HG03457 (cell line): ENCODE measurements around the gene CKB.
"Not testable (repeated sequence)": the region's sequence is repeated elsewhere in the genome, so short reads cannot be mapped to it uniquely, and the experiment has no call there.

ENCODE experiments used
- ATAC-seq: cut with Tn5 transposase; IDR thresholded peaks from one replicate; pipeline ENCODE4 v1.9.1; 2021; ENCODE audit warnings: moderate number of reproducible peaks; ENCODE audit not compliant: unreplicated experiment

CKB gene

GRCh38 chr14:103514596-103515421 lies 7.8 kb downstream of the CKB start:
- ATAC-seq: no peak

- ATAC-seq: no peak
These were observed 9.7 kb downstream of the CKB start for GRCh38 chr14:103512701-103513611.

GRCh38 chr14:103512180-103512579 lies 10.4 kb downstream of the CKB start:
- ATAC-seq: not testable (repeated sequence)

GRCh38 chr14:103510724-103511693 lies 11.6 kb downstream of the CKB start:
- no peak for ATAC-seq

GRCh38 chr14:103509864-103510723 lies 12.5 kb downstream of the CKB start:
- ATAC-seq: no peak

GRCh38 chr14:103508521-103509329 lies 13.9 kb downstream of the CKB start:
- ATAC-seq: no peak

- no peak for ATAC-seq
These were observed 14.9 kb downstream of the CKB start for GRCh38 chr14:103507751-103508150.

- no peak for ATAC-seq
These were observed 17.6 kb downstream of the CKB start for GRCh38 chr14:103504991-103505565.

- ATAC-seq: no peak
These were observed 19.3 kb downstream of the CKB start for GRCh38 chr14:103503296-103503695.

GRCh38 chr14:103502877-103503276 lies 19.8 kb downstream of the CKB start:
- no peak for ATAC-seq

GRCh38 chr14:103501921-103502669 lies 20.5 kb downstream of the CKB start:
- no peak for ATAC-seq

GRCh38 chr14:103501041-103501870 lies 21.4 kb downstream of the CKB start:
- ATAC-seq: no peak

GRCh38 chr14:103500148-103500990 lies 22.3 kb downstream of the CKB start:
- ATAC-seq: no peak

- ATAC-seq: no peak
These were observed 22.9 kb downstream of the CKB start for GRCh38 chr14:103499709-103500108.

GRCh38 chr14:103496776-103497175 lies 25.9 kb downstream of the CKB start:
- ATAC-seq: no peak

- no peak for ATAC-seq
These were observed 26.8 kb downstream of the CKB start for GRCh38 chr14:103495854-103496253.
